ENCODE measurements around the gene CDC25A. TPM values are rescaled to one million over a fixed set of nuclear protein-coding genes. Genes with fewer than 3 reads are reported as not detected.

CDC25A gene
- total RNA-seq, 2 donors from 2014 or later = 35.8 to 76.7 TPM

GRCh38 chr3:48143567-48143966 lies 44.6 kb downstream of the CDC25A start:
- Mint-ChIP-seq H3K4me3 (no peak overlapping the region), H3K36me3 (no peaks in the 10 kb centered on the region), H3K9me3 (no peaks in the 10 kb centered on the region), H3K27ac (no peak overlapping the region), H3K4me1 (ENCODE audit: low read depth in 2 of 2) (peaks cover 0 to 3% of the 10 kb centered on the region in 2 donors), H3K27me3 (no peaks in the 10 kb centered on the region)
- DNase-seq (ENCODE audit: low spot score) (no peak), ATAC-seq (no peak)

- no peaks in the 10 kb centered on the region for H3K27me3 Mint-ChIP-seq
- H3K4me1 Mint-ChIP-seq (ENCODE audit: low read depth in 2 of 2) = peaks cover 0 to 3% of the 10 kb centered on the region in 2 donors
- no peak overlapping the region for H3K4me3 Mint-ChIP-seq
- H3K36me3 Mint-ChIP-seq = no peaks in the 10 kb centered on the region
- ATAC-seq (no peak), DNase-seq (ENCODE audit: low spot score) (no peak)
- peak overlapping the region in 1 of 2 donors; percentile 43 for H3K27ac Mint-ChIP-seq
- H3K9me3 Mint-ChIP-seq = no peaks in the 10 kb centered on the region
Measured at GRCh38 chr3:48142316-48142870, 45.8 kb downstream of the CDC25A start.

GRCh38 chr3:48141604-48142137 lies 46.5 kb downstream of the CDC25A start:
- H3K4me1 Mint-ChIP-seq (ENCODE audit: low read depth in 2 of 2) = peaks cover 0 to 3% of the 10 kb centered on the region in 2 donors
- H3K27ac Mint-ChIP-seq = peak overlapping the region in 1 of 2 donors; percentile 58
- DNase-seq (ENCODE audit: low spot score) (no peak), ATAC-seq (peak; percentile 24 to 52)
- no peaks in the 10 kb centered on the region for H3K36me3 Mint-ChIP-seq
- no peak overlapping the region for H3K4me3 Mint-ChIP-seq
- no peaks in the 10 kb centered on the region for H3K27me3 Mint-ChIP-seq
- H3K9me3 Mint-ChIP-seq = no peaks in the 10 kb centered on the region

GRCh38 chr3:48140936-48141603 lies 47.1 kb downstream of the CDC25A start:
- H3K36me3 Mint-ChIP-seq = no peaks in the 10 kb centered on the region
- H3K27ac Mint-ChIP-seq = peak overlapping the region in 1 of 2 donors; percentile 58
- DNase-seq (ENCODE audit: low spot score) = no peak
- H3K27me3 Mint-ChIP-seq = no peaks in the 10 kb centered on the region
- H3K4me1 Mint-ChIP-seq (ENCODE audit: low read depth in 2 of 2) = peaks cover 0 to 3% of the 10 kb centered on the region in 2 donors
- no peak overlapping the region for H3K4me3 Mint-ChIP-seq
- ATAC-seq = peak in 1 of 2 donors; percentile 41
- no peaks in the 10 kb centered on the region for H3K9me3 Mint-ChIP-seq

DNA sequence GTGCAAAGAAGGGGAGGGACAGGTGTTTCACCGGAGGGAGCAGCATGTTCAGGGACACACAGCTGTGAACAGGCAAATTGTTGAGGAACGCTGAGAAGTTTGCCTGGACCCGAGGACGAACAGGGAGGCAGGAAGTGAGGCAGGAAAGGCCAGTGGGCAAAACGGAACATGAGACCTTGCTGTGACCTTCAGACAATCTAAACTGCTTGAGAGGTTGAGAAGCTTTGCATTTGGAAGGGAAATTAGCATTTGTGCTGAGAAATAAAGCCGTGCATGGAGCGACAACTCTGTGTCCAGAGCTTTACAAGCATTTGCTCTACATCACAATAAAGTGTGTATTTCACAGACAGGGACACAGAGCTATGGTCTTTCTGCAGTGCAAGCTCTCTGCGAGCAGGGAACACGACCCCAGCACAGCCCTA lies 47.9 kb downstream of the CDC25A start:
- Mint-ChIP-seq H3K27ac (no peak overlapping the region), H3K27me3 (no peaks in the 10 kb centered on the region), H3K4me1 (ENCODE audit: low read depth in 2 of 2) (peaks cover 0 to 6% of the 10 kb centered on the region in 2 donors), H3K4me3 (no peak overlapping the region), H3K9me3 (no peaks in the 10 kb centered on the region), H3K36me3 (no peaks in the 10 kb centered on the region)
- ATAC-seq (no peak), DNase-seq (ENCODE audit: low spot score) (no peak)

GRCh38 chr3:48137425-48137999 lies 50.7 kb downstream of the CDC25A start:
- peaks cover 0 to 6% of the 10 kb centered on the region in 2 donors for H3K4me1 Mint-ChIP-seq (ENCODE audit: low read depth in 2 of 2)
- H3K27me3 Mint-ChIP-seq = no peaks in the 10 kb centered on the region
- H3K9me3 Mint-ChIP-seq = no peaks in the 10 kb centered on the region
- H3K27ac Mint-ChIP-seq = no peak overlapping the region
- H3K4me3 Mint-ChIP-seq = no peak overlapping the region
- DNase-seq (ENCODE audit: low spot score) (no peak), ATAC-seq (no peak)
- H3K36me3 Mint-ChIP-seq = no peaks in the 10 kb centered on the region

- H3K36me3 Mint-ChIP-seq = no peaks in the 10 kb centered on the region
- DNase-seq (ENCODE audit: low spot score) (no peak), ATAC-seq (no peak)
- H3K4me1 Mint-ChIP-seq (ENCODE audit: low read depth in 2 of 2) = peaks cover 0 to 6% of the 10 kb centered on the region in 2 donors
- no peaks in the 10 kb centered on the region for H3K9me3 Mint-ChIP-seq
- no peak overlapping the region for H3K4me3 Mint-ChIP-seq
- no peaks in the 10 kb centered on the region for H3K27me3 Mint-ChIP-seq
- no peak overlapping the region for H3K27ac Mint-ChIP-seq
Measured at GRCh38 chr3:48135552-48136495, 52.4 kb downstream of the CDC25A start.

DNA sequence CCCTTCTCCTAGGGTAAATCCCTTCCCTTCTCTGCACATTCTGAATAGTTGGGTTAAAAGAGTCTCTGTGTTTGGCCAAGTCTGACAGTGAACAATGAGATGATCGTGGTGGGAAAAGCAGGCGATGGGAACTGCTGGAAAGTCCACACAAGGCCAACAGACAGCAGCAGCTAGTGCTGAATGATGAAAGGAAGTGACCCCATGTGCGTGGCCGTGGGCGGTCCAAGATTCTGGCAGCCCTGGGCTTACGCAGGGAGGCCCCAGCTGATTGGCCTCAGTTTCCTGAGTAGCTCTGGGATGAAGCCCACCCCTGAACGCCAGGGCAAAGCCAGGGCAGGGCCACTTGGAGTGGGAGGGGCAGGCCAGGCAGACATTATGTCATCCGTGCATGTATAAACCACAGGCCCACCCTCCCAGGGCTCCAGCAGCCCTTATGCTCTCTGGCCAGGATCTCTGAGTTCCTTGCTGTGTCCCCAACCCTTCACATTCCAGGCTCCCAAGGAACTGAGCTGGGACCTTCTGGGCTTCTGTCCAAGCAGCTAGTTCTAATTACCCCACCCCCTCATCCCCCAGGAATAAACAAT lies 57.8 kb downstream of the CDC25A start:
- Mint-ChIP-seq H3K27me3 (no peaks in the 10 kb centered on the region), H3K9me3 (no peaks in the 10 kb centered on the region), H3K27ac (no peak overlapping the region), H3K4me1 (ENCODE audit: low read depth in 2 of 2) (no peaks in the 10 kb centered on the region), H3K4me3 (no peak overlapping the region), H3K36me3 (no peaks in the 10 kb centered on the region)
- ATAC-seq (no peak), DNase-seq (ENCODE audit: low spot score) (no peak)

- H3K4me1 Mint-ChIP-seq (ENCODE audit: low read depth in 2 of 2) = no peaks in the 10 kb centered on the region
- DNase-seq (ENCODE audit: low spot score) (no peak), ATAC-seq (no peak)
- no peaks in the 10 kb centered on the region for H3K36me3 Mint-ChIP-seq
- H3K27me3 Mint-ChIP-seq = no peaks in the 10 kb centered on the region
- no peaks in the 10 kb centered on the region for H3K9me3 Mint-ChIP-seq
- no peak overlapping the region for H3K27ac Mint-ChIP-seq
- no peak overlapping the region for H3K4me3 Mint-ChIP-seq
Measured at GRCh38 chr3:48129921-48130320, 58.3 kb downstream of the CDC25A start.

DNA sequence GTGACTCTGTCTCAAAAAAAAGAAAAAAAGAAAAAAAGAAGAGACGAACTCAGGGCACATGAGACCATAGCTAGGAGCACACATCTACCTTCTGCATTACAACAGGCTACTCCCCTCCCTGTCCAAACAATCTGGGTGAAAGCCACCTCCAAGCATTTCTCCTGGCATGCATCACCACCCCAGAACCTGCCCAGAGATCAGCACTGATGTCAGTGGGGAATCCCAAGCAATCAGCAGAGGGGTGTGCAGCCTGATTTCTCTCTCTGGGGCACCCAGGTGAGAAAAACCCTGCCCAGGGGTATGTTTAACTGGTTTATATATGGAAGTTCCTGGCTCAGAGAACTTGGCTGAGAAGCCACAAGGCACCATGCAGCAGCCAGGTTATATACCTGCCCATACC lies 59.4 kb downstream of the CDC25A start:
- no peak for DNase-seq (ENCODE audit: low spot score)
- Mint-ChIP-seq H3K27ac (no peak overlapping the region), H3K4me3 (no peak overlapping the region), H3K9me3 (no peaks in the 10 kb centered on the region), H3K36me3 (no peaks in the 10 kb centered on the region), H3K4me1 (ENCODE audit: low read depth in 2 of 2) (no peaks in the 10 kb centered on the region), H3K27me3 (no peaks in the 10 kb centered on the region)
- ATAC-seq = no peak

DNA sequence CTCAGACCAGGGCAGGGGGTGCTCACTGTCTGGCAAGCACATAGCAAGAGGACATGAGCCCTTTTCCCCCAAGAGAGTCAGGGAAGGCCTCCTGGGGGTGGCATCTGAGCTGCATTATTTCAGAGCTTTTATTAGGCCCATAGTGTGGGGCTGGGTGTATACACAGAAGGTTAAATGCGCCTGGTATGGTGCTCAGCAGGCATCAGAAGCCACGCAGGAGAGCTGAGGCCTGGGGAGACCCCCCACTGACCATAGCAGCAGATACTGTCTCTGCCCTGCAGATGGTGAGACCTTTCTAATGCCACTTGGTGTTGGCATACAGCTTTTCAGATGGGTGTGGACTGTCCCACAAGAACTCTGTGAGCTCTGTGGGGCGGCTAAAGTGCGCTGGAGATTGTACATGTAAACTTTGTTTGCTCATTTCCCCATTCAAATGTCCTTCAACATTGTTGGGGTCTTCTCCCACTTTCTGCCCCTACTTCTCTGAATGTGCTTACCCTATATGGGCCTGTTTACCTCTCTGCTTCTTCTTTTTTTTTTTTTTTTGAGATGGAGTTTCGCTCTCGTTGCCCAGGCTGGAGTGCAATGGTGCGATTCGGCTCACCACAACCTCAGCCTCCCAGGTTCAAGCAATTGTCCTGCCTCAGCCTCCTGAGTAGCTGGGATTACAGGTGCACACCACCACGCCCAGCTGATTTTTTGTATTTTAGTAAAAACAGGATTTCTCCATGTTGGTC lies 62.2 kb downstream of the CDC25A start:
- Mint-ChIP-seq H3K9me3 (no peaks in the 10 kb centered on the region), H3K4me3 (no peak overlapping the region), H3K27me3 (no peaks in the 10 kb centered on the region), H3K27ac (no peak overlapping the region), H3K4me1 (ENCODE audit: low read depth in 2 of 2) (no peaks in the 10 kb centered on the region), H3K36me3 (no peaks in the 10 kb centered on the region)
- peak in 1 of 2 donors; percentile 24 for ATAC-seq
- DNase-seq (ENCODE audit: low spot score) = no peak

DNA sequence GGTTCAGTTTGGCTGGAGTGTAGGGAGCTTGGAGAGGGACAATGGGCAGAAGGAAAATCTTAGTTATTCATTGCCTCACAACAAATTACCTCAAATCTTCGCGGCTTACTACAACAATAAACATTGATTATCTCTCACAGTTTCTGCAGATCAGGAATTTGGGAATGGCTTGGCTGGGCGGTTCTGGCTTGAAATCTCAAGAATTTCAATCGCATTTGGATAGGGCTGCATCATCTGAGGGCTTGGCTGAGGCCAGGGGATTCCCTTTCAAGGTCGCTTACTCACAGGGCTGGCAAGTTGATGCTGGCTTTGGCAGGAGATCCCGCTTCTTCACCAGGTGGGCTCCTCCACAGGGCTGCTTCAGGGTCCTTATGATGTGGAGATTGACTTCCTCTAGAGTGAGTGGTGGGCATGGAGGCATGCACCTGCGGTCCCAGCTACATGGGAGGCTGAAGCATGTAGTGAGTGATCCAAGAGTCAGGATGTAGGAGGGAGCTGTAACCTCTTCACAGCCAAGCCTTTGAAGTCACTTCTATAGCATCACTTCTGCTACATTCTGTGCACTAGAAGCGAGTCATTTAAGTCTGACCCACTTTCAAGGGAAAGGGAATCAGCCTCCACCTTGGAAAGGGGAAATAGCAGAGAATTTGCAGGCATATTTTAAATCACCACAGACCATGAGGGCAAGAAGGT lies 63.1 kb downstream of the CDC25A start:
- Mint-ChIP-seq H3K4me1 (ENCODE audit: low read depth in 2 of 2) (peaks cover 0 to 1% of the 10 kb centered on the region in 2 donors), H3K36me3 (no peaks in the 10 kb centered on the region)
- no peak for DNase-seq (ENCODE audit: low spot score)

More for the DNA sequence above, 63.1 kb downstream of the CDC25A start:
- Mint-ChIP-seq H3K9me3 (no peaks in the 10 kb centered on the region), H3K4me3 (no peak overlapping the region), H3K27me3 (no peaks in the 10 kb centered on the region), H3K27ac (no peak overlapping the region)
- ATAC-seq = no peak
